Endothelial cell of umbilical vein (primary cell): ENCODE data around the gene SIPA1L2. TPM values are rescaled to one million over a fixed set of nuclear protein-coding genes. Genes with fewer than 3 reads are reported as not detected.

Experiments used
- BruUV-seq: library from RNA; stranded (reverse); fragments of 400-500 nt; replicated peaks from 2 replicates; lab custom pipeline; 2021; lab: Mats Ljungman, UMichigan
- CTCF ChIA-PET: fragments of 300-600, 350-600 bp; sonication (Branson Sonifier 250); formaldehyde crosslinking; loops from one replicate; lab custom pipeline; 2021; ENCODE audit warnings: antibody characterized with exemption, inconsistent platforms; lab: Charles Lee
- POLR2A ChIA-PET: fragments of 300-600, 350-600 bp; sonication (Branson Sonifier 250); formaldehyde crosslinking; loops from one replicate; lab custom pipeline; 2021; ENCODE audit warnings: antibody characterized with exemption, inconsistent platforms; lab: Charles Lee
- DNase-seq: peaks from one replicate; pipeline ENCODE4 v3.0.0-alpha.2; 2011; ENCODE audit warnings: low read depth, low spot score
- FAIRE-seq: peaks from 2 replicates; lab custom pipeline; 2011; peaks lifted over from hg19 to GRCh38; lab: Jason Lieb, UNC
- H2AFZ ChIP-seq: 2 replicates; pipeline ENCODE4 v1.6.0; 2012; ENCODE audit warnings: low read depth, low read length, control low read depth, inconsistent platforms
- H3K27ac ChIP-seq: 2 replicates; pipeline ENCODE4 v1.5.1; 2011; ENCODE audit warnings: low read depth, mild to moderate bottlenecking, control low read depth, low read length, moderate library complexity; ENCODE audit not compliant: insufficient read depth
- H3K27me3 ChIP-seq, 2 experiments: 2 replicates each; pipeline versions ENCODE4 v1.6.0 to v1.6.1; 2011; ENCODE audit warnings: low read length in 2 of 2, mixed read lengths in 1 of 2; ENCODE audit not compliant: control insufficient read depth in 2 of 2, insufficient read depth in 2 of 2
- H3K36me3 ChIP-seq, 2 experiments: 2 replicates in 1 of 2; 3 replicates in 1 of 2; pipeline ENCODE4 v1.5.1; 2011; ENCODE audit warnings: low read length in 2 of 2, mild to moderate bottlenecking in 1 of 2, moderate library complexity in 1 of 2; ENCODE audit not compliant: control insufficient read depth in 2 of 2, insufficient read depth in 2 of 2; ENCODE audit errors: extremely low read depth in 1 of 2
- H3K4me1 ChIP-seq: 3 replicates; pipeline ENCODE4 v1.5.1; 2011; ENCODE audit warnings: mild to moderate bottlenecking, low read length; ENCODE audit not compliant: control insufficient read depth, insufficient read depth; ENCODE audit errors: extremely low read depth
- H3K4me2 ChIP-seq: 2 replicates; pipeline ENCODE4 v1.6.1; 2011; ENCODE audit warnings: low read length, control low read depth, mixed read lengths; ENCODE audit not compliant: insufficient read depth
- H3K4me3 ChIP-seq, 3 experiments: fragments of 200-600 bp in 1 of 3; sonication (generic), shearing (Covaris generic) in 1 of 3; replicated peaks in 1 of 3; 2 replicates each; pipeline ENCODE4 v1.5.1; 2011 to 2016; ENCODE audit warnings: control low read depth in 3 of 3, low read length in 3 of 3, mild to moderate bottlenecking in 2 of 3, inconsistent platforms in 1 of 3, low read depth in 1 of 3, moderate library complexity in 1 of 3; ENCODE audit not compliant: insufficient read depth in 1 of 3
- H3K79me2 ChIP-seq: 2 replicates; pipeline ENCODE4 v1.6.0; 2012; ENCODE audit warnings: low read length, inconsistent platforms; ENCODE audit not compliant: control insufficient read depth, insufficient read depth
- H3K9ac ChIP-seq: replicated peaks from 2 replicates; pipeline ENCODE3; 2011; ENCODE audit warnings: low read length, control low read depth; ENCODE audit not compliant: insufficient read depth; ENCODE audit errors: extremely low read depth
- H3K9me1 ChIP-seq: replicated peaks from 3 replicates; pipeline ENCODE4 v1.6.0; 2011; ENCODE audit warnings: mild to moderate bottlenecking, low read length; ENCODE audit not compliant: control insufficient read depth, insufficient read depth; ENCODE audit errors: extremely low read depth
- H3K9me3 ChIP-seq: replicated peaks from 2 replicates; pipeline ENCODE4 v1.5.1; 2012; ENCODE audit warnings: low read length, inconsistent platforms; ENCODE audit not compliant: control insufficient read depth, insufficient read depth
- H4K20me1 ChIP-seq: replicated peaks from 2 replicates; pipeline ENCODE3; 2011; ENCODE audit warnings: mild to moderate bottlenecking, low read length; ENCODE audit not compliant: control insufficient read depth, insufficient read depth; ENCODE audit errors: extremely low read depth
- CTCF ChIP-seq, 2 donors: IDR thresholded peaks; 1 replicate in 1 of 2; 2 replicates in 1 of 2; pipeline ENCODE4 v1.5.1; 2011; ENCODE audit warnings: low read length in 2 of 2, mild to moderate bottlenecking in 2 of 2, moderate library complexity in 2 of 2, control low read depth in 1 of 2, inconsistent platforms in 1 of 2, low read depth in 1 of 2; ENCODE audit not compliant: insufficient read depth in 1 of 2; ENCODE audit errors: extremely low read depth in 1 of 2
- EZH2 ChIP-seq: IDR thresholded peaks from 2 replicates; pipeline ENCODE4 v1.6.1; 2012; ENCODE audit warnings: borderline replicate concordance, low read depth, mild to moderate bottlenecking, moderate library complexity, low read length, inconsistent platforms; ENCODE audit not compliant: severe bottlenecking
- FOS ChIP-seq: IDR thresholded peaks from 2 replicates; pipeline ENCODE4 v1.6.1; 2011; ENCODE audit warnings: mild to moderate bottlenecking, low read length, moderate library complexity, borderline replicate concordance; ENCODE audit not compliant: insufficient read depth
- GATA2 ChIP-seq: IDR thresholded peaks from 2 replicates; pipeline ENCODE4 v1.7.0; 2011; ENCODE audit warnings: low read depth, mild to moderate bottlenecking, moderate library complexity, mixed read lengths, low read length; ENCODE audit not compliant: insufficient read length, insufficient read depth
- JUN ChIP-seq: IDR thresholded peaks from 2 replicates; pipeline ENCODE4 v1.6.1; 2011; ENCODE audit warnings: borderline replicate concordance, low read depth; ENCODE audit not compliant: insufficient read length, insufficient read depth
- MAX ChIP-seq: IDR thresholded peaks from 2 replicates; pipeline ENCODE4 v1.6.1; 2011; ENCODE audit not compliant: insufficient read depth, insufficient read length
- MYC ChIP-seq: IDR thresholded peaks from one replicate; pipeline ENCODE4 v1.6.1; 2011; ENCODE audit warnings: mild to moderate bottlenecking, low read depth, low read length
- POLR2A ChIP-seq: IDR thresholded peaks from 2 replicates; pipeline ENCODE4 v1.6.1; 2012; ENCODE audit warnings: low read depth, mild to moderate bottlenecking, control low read depth, low read length
- POLR2AphosphoS5 ChIP-seq: IDR thresholded peaks from 2 replicates; pipeline ENCODE4 v1.6.1; 2012; ENCODE audit warnings: low read depth, mild to moderate bottlenecking, control low read depth, low read length, moderate library complexity; ENCODE audit not compliant: insufficient read depth
- dilution Hi-C: fragments of 300-500 bp; cut with MboI; formaldehyde crosslinking; loops from one replicate; pipeline ENCODE4 v1.15.0; 2019; ENCODE audit warnings: low sequenced_read_pairs; ENCODE audit not compliant: extremely low pct_ligation_motif_present
- intact Hi-C: fragments of 100-400 bp; cut with micrococcal nuclease; formaldehyde crosslinking; loops from one replicate; pipeline ENCODE4 v1.10.0; 2022
- polyA plus RNA-seq, 4 experiments: library from polyadenylated mRNA; depleted of rRNA in 3 of 4; stranded (reverse) in 3 of 4; unstranded in 1 of 4; fragments of >200 nt; gene quantifications; 2 replicates each; pipeline versions ENCODE4 v1.2.1 to v1.2.3, GENCODE V29; 2011 to 2012; ENCODE audit warnings: missing spikeins in 1 of 4
- total RNA-seq: library from RNA; stranded (reverse); gene quantifications from 2 replicates; pipeline ENCODE4 v1.2.3, GENCODE V29; 2021

The SIPA1L2 gene
- total and polyA plus RNA-seq, 2 donors (not counting 3 experiments of a cell fraction or from before 2014, with no cell fraction given) = 3.6 to 12.8 TPM

GRCh38 chr1:232650845-232651244 lies 20.9 kb upstream of the SIPA1L2 start:
- TF ChIP-seq EZH2 = no peak
- no peak for TF ChIP-seq FOS
- TF ChIP-seq POLR2AphosphoS5 = no peak
- no peak for TF ChIP-seq MYC
- TF ChIP-seq POLR2A = no peak
- no peak for TF ChIP-seq MAX
- TF ChIP-seq JUN = no peak
- TF ChIP-seq GATA2 = no peak
- no peak for TF ChIP-seq CTCF (IDR thresholded peaks at IDR 0.05; ENCODE audit: extremely low read depth in 1 of 2, insufficient read depth in 1 of 2, low read depth in 1 of 2, low read length in 2 of 2)
- no peak for FAIRE-seq
- Histone ChIP-seq H3K27me3 (no peaks in the 10 kb centered on the region), H3K4me1 (no peaks in the 10 kb centered on the region), H3K27ac (no peak overlapping the region), H4K20me1 (no peaks in the 10 kb centered on the region), H3K36me3 (no peaks in the 10 kb centered on the region), H3K4me3 (no peak overlapping the region), H3K9me3 (no peaks in the 10 kb centered on the region), H3K4me2 (no peak overlapping the region), H3K79me2 (no peaks in the 10 kb centered on the region), H3K9me1 (no peaks in the 10 kb centered on the region), H3K9ac (no peak overlapping the region), H2AFZ (no peak overlapping the region)
- DNase-seq = no peak
- POLR2A ChIA-PET = no interaction called here
- CTCF ChIA-PET = interaction anchor here (1.2 kb wide), 1 partner anchor 16 kb away, joined by 3 read pairs; no protein-coding TSS in a partner anchor
- intact Hi-C loops = no loop called here
- BruUV-seq = no TSS peak
- dilution Hi-C loops = no loop called here
